Endothelial cell of umbilical vein (primary cell): ENCODE results near the gene C16orf82. TPM values are rescaled to one million over a fixed set of nuclear protein-coding genes. Genes with fewer than 3 reads are reported as not detected.

Experiments
- BruUV-seq: library from RNA; stranded (reverse); fragments of 400-500 nt; replicated peaks from 2 replicates; lab custom pipeline; 2021; lab: Mats Ljungman, UMichigan
- CTCF ChIA-PET: fragments of 300-600, 350-600 bp; sonication (Branson Sonifier 250); formaldehyde crosslinking; loops from one replicate; lab custom pipeline; 2021; ENCODE audit warnings: antibody characterized with exemption, inconsistent platforms; lab: Charles Lee
- POLR2A ChIA-PET: fragments of 300-600, 350-600 bp; sonication (Branson Sonifier 250); formaldehyde crosslinking; loops from one replicate; lab custom pipeline; 2021; ENCODE audit warnings: antibody characterized with exemption, inconsistent platforms; lab: Charles Lee
- DNase-seq: peaks from one replicate; pipeline ENCODE4 v3.0.0-alpha.2; 2011; ENCODE audit warnings: low read depth, low spot score
- FAIRE-seq: peaks from 2 replicates; lab custom pipeline; 2011; peaks lifted over from hg19 to GRCh38; lab: Jason Lieb, UNC
- H2AFZ ChIP-seq: 2 replicates; pipeline ENCODE4 v1.6.0; 2012; ENCODE audit warnings: low read depth, low read length, control low read depth, inconsistent platforms
- H3K27ac ChIP-seq: 2 replicates; pipeline ENCODE4 v1.5.1; 2011; ENCODE audit warnings: low read depth, mild to moderate bottlenecking, control low read depth, low read length, moderate library complexity; ENCODE audit not compliant: insufficient read depth
- H3K27me3 ChIP-seq, 2 experiments: 2 replicates each; pipeline versions ENCODE4 v1.6.0 to v1.6.1; 2011; ENCODE audit warnings: low read length in 2 of 2, mixed read lengths in 1 of 2; ENCODE audit not compliant: control insufficient read depth in 2 of 2, insufficient read depth in 2 of 2
- H3K36me3 ChIP-seq, 2 experiments: 2 replicates in 1 of 2; 3 replicates in 1 of 2; pipeline ENCODE4 v1.5.1; 2011; ENCODE audit warnings: low read length in 2 of 2, mild to moderate bottlenecking in 1 of 2, moderate library complexity in 1 of 2; ENCODE audit not compliant: control insufficient read depth in 2 of 2, insufficient read depth in 2 of 2; ENCODE audit errors: extremely low read depth in 1 of 2
- H3K4me1 ChIP-seq: 3 replicates; pipeline ENCODE4 v1.5.1; 2011; ENCODE audit warnings: mild to moderate bottlenecking, low read length; ENCODE audit not compliant: control insufficient read depth, insufficient read depth; ENCODE audit errors: extremely low read depth
- H3K4me2 ChIP-seq: 2 replicates; pipeline ENCODE4 v1.6.1; 2011; ENCODE audit warnings: low read length, control low read depth, mixed read lengths; ENCODE audit not compliant: insufficient read depth
- H3K4me3 ChIP-seq, 3 experiments: fragments of 200-600 bp in 1 of 3; sonication (generic), shearing (Covaris generic) in 1 of 3; replicated peaks in 1 of 3; 2 replicates each; pipeline ENCODE4 v1.5.1; 2011 to 2016; ENCODE audit warnings: control low read depth in 3 of 3, low read length in 3 of 3, mild to moderate bottlenecking in 2 of 3, inconsistent platforms in 1 of 3, low read depth in 1 of 3, moderate library complexity in 1 of 3; ENCODE audit not compliant: insufficient read depth in 1 of 3
- H3K79me2 ChIP-seq: 2 replicates; pipeline ENCODE4 v1.6.0; 2012; ENCODE audit warnings: low read length, inconsistent platforms; ENCODE audit not compliant: control insufficient read depth, insufficient read depth
- H3K9ac ChIP-seq: replicated peaks from 2 replicates; pipeline ENCODE3; 2011; ENCODE audit warnings: low read length, control low read depth; ENCODE audit not compliant: insufficient read depth; ENCODE audit errors: extremely low read depth
- H3K9me1 ChIP-seq: replicated peaks from 3 replicates; pipeline ENCODE4 v1.6.0; 2011; ENCODE audit warnings: mild to moderate bottlenecking, low read length; ENCODE audit not compliant: control insufficient read depth, insufficient read depth; ENCODE audit errors: extremely low read depth
- H3K9me3 ChIP-seq: replicated peaks from 2 replicates; pipeline ENCODE4 v1.5.1; 2012; ENCODE audit warnings: low read length, inconsistent platforms; ENCODE audit not compliant: control insufficient read depth, insufficient read depth
- H4K20me1 ChIP-seq: replicated peaks from 2 replicates; pipeline ENCODE3; 2011; ENCODE audit warnings: mild to moderate bottlenecking, low read length; ENCODE audit not compliant: control insufficient read depth, insufficient read depth; ENCODE audit errors: extremely low read depth
- EZH2 ChIP-seq: IDR thresholded peaks from 2 replicates; pipeline ENCODE4 v1.6.1; 2012; ENCODE audit warnings: borderline replicate concordance, low read depth, mild to moderate bottlenecking, moderate library complexity, low read length, inconsistent platforms; ENCODE audit not compliant: severe bottlenecking
- FOS ChIP-seq: IDR thresholded peaks from 2 replicates; pipeline ENCODE4 v1.6.1; 2011; ENCODE audit warnings: mild to moderate bottlenecking, low read length, moderate library complexity, borderline replicate concordance; ENCODE audit not compliant: insufficient read depth
- GATA2 ChIP-seq: IDR thresholded peaks from 2 replicates; pipeline ENCODE4 v1.7.0; 2011; ENCODE audit warnings: low read depth, mild to moderate bottlenecking, moderate library complexity, mixed read lengths, low read length; ENCODE audit not compliant: insufficient read length, insufficient read depth
- JUN ChIP-seq: IDR thresholded peaks from 2 replicates; pipeline ENCODE4 v1.6.1; 2011; ENCODE audit warnings: borderline replicate concordance, low read depth; ENCODE audit not compliant: insufficient read length, insufficient read depth
- MYC ChIP-seq: IDR thresholded peaks from one replicate; pipeline ENCODE4 v1.6.1; 2011; ENCODE audit warnings: mild to moderate bottlenecking, low read depth, low read length
- POLR2A ChIP-seq: IDR thresholded peaks from 2 replicates; pipeline ENCODE4 v1.6.1; 2012; ENCODE audit warnings: low read depth, mild to moderate bottlenecking, control low read depth, low read length
- POLR2AphosphoS5 ChIP-seq: IDR thresholded peaks from 2 replicates; pipeline ENCODE4 v1.6.1; 2012; ENCODE audit warnings: low read depth, mild to moderate bottlenecking, control low read depth, low read length, moderate library complexity; ENCODE audit not compliant: insufficient read depth
- dilution Hi-C: fragments of 300-500 bp; cut with MboI; formaldehyde crosslinking; loops from one replicate; pipeline ENCODE4 v1.15.0; 2019; ENCODE audit warnings: low sequenced_read_pairs; ENCODE audit not compliant: extremely low pct_ligation_motif_present
- intact Hi-C: fragments of 100-400 bp; cut with micrococcal nuclease; formaldehyde crosslinking; loops from one replicate; pipeline ENCODE4 v1.10.0; 2022
- polyA plus RNA-seq, 4 experiments: library from polyadenylated mRNA; depleted of rRNA in 3 of 4; stranded (reverse) in 3 of 4; unstranded in 1 of 4; fragments of >200 nt; gene quantifications; 2 replicates each; pipeline versions ENCODE4 v1.2.1 to v1.2.3, GENCODE V29; 2011 to 2012; ENCODE audit warnings: missing spikeins in 1 of 4
- total RNA-seq: library from RNA; stranded (reverse); gene quantifications from 2 replicates; pipeline ENCODE4 v1.2.3, GENCODE V29; 2021
- TF ChIP-seq, protein P1 (sequence below), 2 donors: IDR thresholded peaks; 1 replicate in 1 of 2; 2 replicates in 1 of 2; pipeline ENCODE4 v1.5.1; 2011; ENCODE audit warnings: low read length in 2 of 2, mild to moderate bottlenecking in 2 of 2, moderate library complexity in 2 of 2, control low read depth in 1 of 2, inconsistent platforms in 1 of 2, low read depth in 1 of 2; ENCODE audit not compliant: insufficient read depth in 1 of 2; ENCODE audit errors: extremely low read depth in 1 of 2
- TF ChIP-seq, protein P2 (sequence below): IDR thresholded peaks from 2 replicates; pipeline ENCODE4 v1.6.1; 2011; ENCODE audit not compliant: insufficient read depth, insufficient read length

The C16orf82 gene
- total and polyA plus RNA-seq, 2 donors (not counting 3 experiments of a cell fraction or from before 2014, with no cell fraction given), result not detected

- Histone ChIP-seq H3K27ac (no peak overlapping the region), H4K20me1 (no peaks in the 10 kb centered on the region), H3K9ac (no peak overlapping the region), H2AFZ (no peak overlapping the region), H3K4me3 (no peak overlapping the region), H3K9me3 (no peaks in the 10 kb centered on the region), H3K9me1 (no peaks in the 10 kb centered on the region), H3K4me1 (no peaks in the 10 kb centered on the region), H3K27me3 (no peaks in the 10 kb centered on the region), H3K79me2 (no peaks in the 10 kb centered on the region), H3K4me2 (no peak overlapping the region), H3K36me3 (no peaks in the 10 kb centered on the region)
- ChIA-PET POLR2A (no interaction called here), CTCF (interaction anchor here (0.9 kb wide), 1 partner anchor 1826 kb away, joined by 3 read pairs; no protein-coding TSS in a partner anchor)
- BruUV-seq, result no TSS peak
- no peak for FAIRE-seq
- intact Hi-C loops (no loop called here), dilution Hi-C loops (no loop called here)
- DNase-seq, result no peak
- TF ChIP-seq, protein P1, sequence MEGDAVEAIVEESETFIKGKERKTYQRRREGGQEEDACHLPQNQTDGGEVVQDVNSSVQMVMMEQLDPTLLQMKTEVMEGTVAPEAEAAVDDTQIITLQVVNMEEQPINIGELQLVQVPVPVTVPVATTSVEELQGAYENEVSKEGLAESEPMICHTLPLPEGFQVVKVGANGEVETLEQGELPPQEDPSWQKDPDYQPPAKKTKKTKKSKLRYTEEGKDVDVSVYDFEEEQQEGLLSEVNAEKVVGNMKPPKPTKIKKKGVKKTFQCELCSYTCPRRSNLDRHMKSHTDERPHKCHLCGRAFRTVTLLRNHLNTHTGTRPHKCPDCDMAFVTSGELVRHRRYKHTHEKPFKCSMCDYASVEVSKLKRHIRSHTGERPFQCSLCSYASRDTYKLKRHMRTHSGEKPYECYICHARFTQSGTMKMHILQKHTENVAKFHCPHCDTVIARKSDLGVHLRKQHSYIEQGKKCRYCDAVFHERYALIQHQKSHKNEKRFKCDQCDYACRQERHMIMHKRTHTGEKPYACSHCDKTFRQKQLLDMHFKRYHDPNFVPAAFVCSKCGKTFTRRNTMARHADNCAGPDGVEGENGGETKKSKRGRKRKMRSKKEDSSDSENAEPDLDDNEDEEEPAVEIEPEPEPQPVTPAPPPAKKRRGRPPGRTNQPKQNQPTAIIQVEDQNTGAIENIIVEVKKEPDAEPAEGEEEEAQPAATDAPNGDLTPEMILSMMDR (IDR thresholded peaks at IDR 0.05; ENCODE audit: extremely low read depth in 1 of 2, insufficient read depth in 1 of 2, low read depth in 1 of 2, low read length in 2 of 2), result no peak
- TF ChIP-seq JUN, result no peak
- TF ChIP-seq EZH2, result no peak
- TF ChIP-seq, protein P2, sequence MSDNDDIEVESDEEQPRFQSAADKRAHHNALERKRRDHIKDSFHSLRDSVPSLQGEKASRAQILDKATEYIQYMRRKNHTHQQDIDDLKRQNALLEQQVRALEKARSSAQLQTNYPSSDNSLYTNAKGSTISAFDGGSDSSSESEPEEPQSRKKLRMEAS, result no peak
- no peak for TF ChIP-seq POLR2AphosphoS5
- TF ChIP-seq MYC, result no peak
- TF ChIP-seq GATA2, result no peak
- TF ChIP-seq POLR2A, result no peak
- no peak for TF ChIP-seq FOS
These were observed 36.2 kb downstream of the C16orf82 start for GRCh38 chr16:27102701-27103575.
